Adipocyte (in vitro differentiated cells): ENCODE measurements around the gene PPP6C.

ENCODE experiments used
- DNase-seq: peaks from one replicate; pipeline ENCODE4 v3.0.0-alpha.2; 2015; ENCODE audit warnings: low read depth
- H3K27me3 ChIP-seq: replicated peaks from 2 replicates; pipeline ENCODE4 v1.7.0; 2013; ENCODE audit warnings: mild to moderate bottlenecking, low read length, moderate library complexity; ENCODE audit not compliant: control insufficient read depth, insufficient read depth
- H3K36me3 ChIP-seq: 2 replicates; pipeline ENCODE4 v1.7.0; 2013; ENCODE audit warnings: low read length, mild to moderate bottlenecking, moderate library complexity; ENCODE audit not compliant: control insufficient read depth, insufficient read depth, severe bottlenecking
- H3K4me1 ChIP-seq: 2 replicates; pipeline ENCODE4 v1.7.0; 2013; ENCODE audit warnings: mild to moderate bottlenecking, low read length, moderate library complexity; ENCODE audit not compliant: control insufficient read depth, insufficient read depth
- H3K4me3 ChIP-seq: 2 replicates; pipeline ENCODE4 v1.7.0; 2013; ENCODE audit warnings: mild to moderate bottlenecking, low read length, moderate library complexity
- H3K9ac ChIP-seq: 2 replicates; pipeline ENCODE4 v1.7.0; 2013; ENCODE audit warnings: mild to moderate bottlenecking, low read length, moderate library complexity
- H3K9me3 ChIP-seq: 2 replicates; pipeline ENCODE4 v1.7.0; 2013; ENCODE audit warnings: mild to moderate bottlenecking, low read length, moderate library complexity; ENCODE audit not compliant: control insufficient read depth

PPP6C gene

GRCh38 chr9:125153712-125154367, 35.8 kb downstream of the PPP6C start:
- no peak for DNase-seq
- H3K4me1 ChIP-seq = no peaks in the 10 kb centered on the region
- H3K9me3 ChIP-seq = no peaks in the 10 kb centered on the region
- H3K4me3 ChIP-seq = no peak overlapping the region
- no peak overlapping the region for H3K9ac ChIP-seq
- H3K27me3 ChIP-seq = no peaks in the 10 kb centered on the region
- H3K36me3 ChIP-seq = peaks cover 70% of the 10 kb centered on the region

- Histone ChIP-seq H3K9me3 (no peaks in the 10 kb centered on the region), H3K4me3 (no peak overlapping the region), H3K27me3 (no peaks in the 10 kb centered on the region), H3K4me1 (peaks cover 3% of the 10 kb centered on the region), H3K9ac (no peak overlapping the region), H3K36me3 (peaks cover 62% of the 10 kb centered on the region)
- no peak for DNase-seq
Observed at GRCh38 chr9:125151730-125152129, 37.9 kb downstream of the PPP6C start.

DNA sequence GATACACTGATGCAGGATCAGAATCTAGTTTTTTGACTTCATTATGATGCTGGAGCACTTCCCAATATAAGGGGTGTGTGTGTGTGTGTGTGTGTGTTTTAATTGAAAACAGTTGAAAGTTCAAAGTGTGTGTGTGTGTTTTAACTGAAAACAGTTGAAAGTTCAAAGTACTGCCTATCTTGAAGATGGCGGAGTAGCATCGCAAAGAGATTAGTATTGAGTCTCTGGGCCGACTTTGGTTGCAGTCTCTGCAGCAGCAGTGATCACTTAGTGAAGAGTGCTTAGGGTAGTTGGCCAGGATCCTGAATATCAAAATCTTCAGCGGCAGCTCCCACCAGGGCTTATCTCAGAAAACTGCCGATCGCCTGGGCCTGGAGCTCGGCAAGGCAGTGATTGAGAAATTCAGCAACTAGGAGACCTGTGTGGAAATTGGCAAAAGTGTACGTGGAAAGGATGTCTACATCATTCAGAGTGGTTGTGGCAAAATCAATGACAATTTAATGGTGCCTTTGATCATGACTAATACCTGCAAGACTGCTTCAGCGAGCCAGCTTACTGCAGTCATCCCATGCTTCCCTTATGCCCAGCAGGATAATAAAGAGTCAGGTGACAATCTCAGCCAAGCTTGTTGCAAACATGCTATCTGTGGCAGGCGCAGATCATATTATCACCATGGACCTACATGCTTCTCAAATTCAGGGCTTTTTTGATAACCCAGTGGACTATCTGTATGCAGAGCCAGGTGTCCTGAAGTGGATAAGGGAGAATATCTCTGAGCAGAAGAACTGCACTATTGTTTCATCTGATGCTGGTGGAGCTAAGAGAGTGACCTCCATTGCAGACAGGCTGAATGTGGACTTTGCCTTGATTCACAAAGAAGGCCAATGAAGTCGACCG, 39.0 kb downstream of the PPP6C start:
- H3K9me3 ChIP-seq = no peaks in the 10 kb centered on the region
- no peaks in the 10 kb centered on the region for H3K27me3 ChIP-seq
- peaks cover 13% of the 10 kb centered on the region for H3K4me1 ChIP-seq
- H3K4me3 ChIP-seq = no peak overlapping the region
- peaks cover 62% of the 10 kb centered on the region for H3K36me3 ChIP-seq
- H3K9ac ChIP-seq = no peak overlapping the region
- no peak for DNase-seq

DNA sequence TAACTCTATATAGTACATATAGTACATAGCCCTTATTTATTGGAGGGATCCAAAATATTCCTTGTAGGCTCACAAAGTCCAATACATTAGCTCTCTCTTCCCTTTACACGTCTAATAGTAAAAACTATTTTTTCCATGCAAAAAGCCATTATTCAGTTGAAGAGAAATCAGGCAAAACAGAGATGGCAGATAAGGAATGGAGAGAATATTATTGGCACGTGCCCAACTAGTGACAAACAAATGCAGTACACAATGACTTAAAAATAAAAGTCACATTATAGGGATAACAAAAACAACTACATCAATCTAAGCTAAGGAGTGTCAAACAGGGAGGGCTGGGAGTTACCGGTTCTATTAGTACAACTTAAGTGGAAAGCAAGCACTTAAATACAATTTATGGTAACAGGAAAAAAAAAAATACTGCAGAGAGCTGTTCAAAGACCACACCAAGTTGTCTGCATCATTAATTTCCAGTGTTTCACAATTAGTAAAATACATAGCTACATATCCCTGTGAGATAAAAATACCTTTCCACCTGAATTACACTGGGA, 42.1 kb downstream of the PPP6C start:
- H3K9ac ChIP-seq = no peak overlapping the region
- H3K36me3 ChIP-seq = peaks cover 39% of the 10 kb centered on the region
- no peaks in the 10 kb centered on the region for H3K9me3 ChIP-seq
- no peaks in the 10 kb centered on the region for H3K27me3 ChIP-seq
- H3K4me1 ChIP-seq = peaks cover 16% of the 10 kb centered on the region
- no peak for DNase-seq
- H3K4me3 ChIP-seq = no peak overlapping the region

GRCh38 chr9:125146247-125146646, 43.4 kb downstream of the PPP6C start:
- H3K4me3 ChIP-seq = no peak overlapping the region
- DNase-seq = peak; percentile 93
- no peaks in the 10 kb centered on the region for H3K9me3 ChIP-seq
- H3K9ac ChIP-seq = peak overlapping the region; percentile 4
- peaks cover 28% of the 10 kb centered on the region for H3K36me3 ChIP-seq
- H3K4me1 ChIP-seq = peaks cover 23% of the 10 kb centered on the region
- no peaks in the 10 kb centered on the region for H3K27me3 ChIP-seq

DNA sequence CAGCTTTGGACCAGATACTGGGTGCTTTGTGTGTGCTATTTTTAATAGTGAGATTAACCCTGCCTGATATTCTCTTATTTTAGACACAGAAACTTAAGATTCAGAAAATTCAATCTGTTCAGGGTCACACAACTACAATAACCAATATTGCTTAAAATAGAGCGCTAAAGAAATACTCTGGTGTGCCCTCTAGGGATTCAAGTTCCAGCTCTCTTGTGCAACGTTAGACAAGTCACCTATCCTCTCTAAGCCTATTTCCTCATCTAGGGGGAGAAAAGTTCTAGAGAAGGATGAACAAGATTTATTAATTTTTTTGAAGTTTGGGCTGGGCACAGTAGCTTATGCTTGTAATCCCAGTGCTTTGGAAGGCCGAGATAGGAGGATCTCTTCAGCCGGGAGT, 44.2 kb downstream of the PPP6C start:
- Histone ChIP-seq H3K4me1 (peaks cover 28% of the 10 kb centered on the region), H3K27me3 (no peaks in the 10 kb centered on the region), H3K9ac (no peak overlapping the region), H3K4me3 (no peak overlapping the region), H3K9me3 (no peaks in the 10 kb centered on the region), H3K36me3 (peaks cover 20% of the 10 kb centered on the region)
- peak; percentile 42 for DNase-seq

DNA sequence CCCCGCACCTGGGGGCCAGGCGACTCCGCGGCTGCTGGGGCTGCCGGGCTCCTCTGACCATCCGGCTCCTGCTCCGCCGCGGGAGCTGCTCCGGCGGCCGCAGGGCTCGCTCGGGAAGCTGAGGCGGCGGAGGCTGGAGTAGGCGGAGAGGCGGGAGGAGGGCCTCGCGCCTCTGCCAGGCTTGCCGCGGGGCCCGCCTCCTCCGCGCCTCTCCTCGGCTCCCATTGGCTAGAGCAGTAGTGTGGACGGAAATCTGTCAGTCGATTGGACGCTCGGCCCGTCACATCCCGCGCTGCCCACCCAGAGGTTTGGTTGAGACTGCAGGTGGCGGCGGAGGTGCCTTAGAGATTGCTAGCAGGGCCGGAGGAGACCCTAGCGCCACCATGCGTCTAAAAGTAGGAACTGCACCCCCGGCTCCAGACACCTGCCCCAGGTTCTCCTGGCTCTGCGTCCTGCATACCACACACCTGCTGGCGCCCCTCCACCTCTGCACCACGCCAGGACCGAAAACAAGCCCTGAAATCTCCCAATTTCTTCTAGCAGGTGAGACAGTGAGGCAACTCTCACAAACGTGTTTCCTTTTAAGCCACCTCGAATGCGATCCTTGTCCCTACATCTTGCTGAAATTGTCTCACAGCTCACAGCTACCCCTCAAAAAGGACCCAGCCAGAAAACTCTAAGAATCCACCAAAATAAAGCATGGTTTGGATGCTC, 46.1 kb downstream of the PPP6C start, which contains the start of gene SCAI:
Gene SCAI, minus strand, starts transcription at position 152 of the 714 bp plus-strand sequence. Its CDS starts 91 bp downstream, at position 61.
- Histone ChIP-seq H3K27me3 (no peaks in the 10 kb centered on the region), H3K9me3 (no peaks in the 10 kb centered on the region), H3K36me3 (peaks cover 4% of the 10 kb centered on the region), H3K4me1 (peaks cover 28% of the 10 kb centered on the region), H3K9ac (peak within 1 kb of the TSS; percentile 65), H3K4me3 (peak within 1 kb of the TSS; percentile 87)
- DNase-seq = peak; percentile 99

DNA sequence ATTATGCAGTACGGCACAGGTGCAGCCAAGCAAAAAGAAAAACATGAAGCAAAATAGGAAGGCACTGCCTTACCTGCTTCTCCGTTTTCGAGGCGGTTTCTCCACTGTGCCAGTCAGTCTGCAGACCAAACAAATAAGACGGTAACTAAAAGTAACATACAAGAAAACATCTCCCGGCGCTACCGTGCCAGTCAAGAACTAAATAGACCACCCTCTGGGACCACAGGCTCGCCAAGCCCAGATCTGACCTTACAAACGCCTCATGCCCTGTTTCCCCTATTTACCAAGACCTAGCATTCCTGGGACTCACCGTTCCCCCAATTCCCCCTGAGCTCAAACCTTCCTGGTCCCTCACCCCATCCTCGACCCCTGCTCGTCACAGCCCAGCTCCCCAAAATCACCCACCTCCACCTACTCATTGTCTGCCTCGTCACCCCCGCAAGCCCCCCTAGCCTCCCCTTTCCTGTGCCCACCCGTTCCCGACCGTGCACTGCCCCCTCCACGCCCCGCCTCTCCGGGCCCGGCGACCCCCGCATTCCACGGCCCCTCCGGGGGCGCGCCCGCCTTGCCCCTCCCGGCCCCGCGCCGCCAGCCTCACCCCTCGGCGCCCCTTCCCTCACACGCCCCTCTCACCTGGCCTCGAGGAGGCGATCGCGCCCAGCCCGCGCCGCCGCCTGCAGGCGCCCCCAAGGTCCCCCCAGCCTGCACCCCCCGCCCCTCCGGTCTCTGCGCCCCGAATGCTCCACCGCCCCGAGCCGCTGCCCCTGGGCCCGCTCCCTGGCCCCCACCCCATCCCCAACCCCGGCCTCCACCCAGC, 46.8 kb downstream of the PPP6C start:
- H3K27me3 ChIP-seq = no peaks in the 10 kb centered on the region
- peak overlapping the region; percentile 87 for H3K4me3 ChIP-seq
- DNase-seq = peak; percentile 5
- peak overlapping the region; percentile 65 for H3K9ac ChIP-seq
- H3K9me3 ChIP-seq = no peaks in the 10 kb centered on the region
- peaks cover 28% of the 10 kb centered on the region for H3K4me1 ChIP-seq
- no peaks in the 10 kb centered on the region for H3K36me3 ChIP-seq

DNA sequence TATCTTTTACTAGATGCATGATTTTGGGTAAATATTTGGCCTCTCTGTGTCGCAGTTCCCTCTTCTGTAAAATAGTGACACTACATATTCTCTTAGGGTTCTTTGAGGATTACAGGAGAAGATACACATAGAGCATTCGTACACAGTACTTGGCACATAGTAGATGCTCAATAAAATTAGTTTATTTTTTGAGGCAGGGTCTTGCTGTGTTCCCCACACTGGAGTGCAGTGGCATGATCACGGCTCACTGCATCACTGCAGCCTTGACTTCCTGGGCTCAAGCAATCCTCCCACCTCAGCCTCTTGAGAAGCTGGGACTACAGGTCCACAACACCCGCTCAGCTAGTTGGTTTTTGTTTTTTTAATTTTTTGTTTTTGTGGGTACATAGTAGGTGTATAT, 47.9 kb downstream of the PPP6C start:
- Histone ChIP-seq H3K4me1 (peaks cover 31% of the 10 kb centered on the region), H3K36me3 (no peaks in the 10 kb centered on the region), H3K9ac (no peak overlapping the region), H3K27me3 (no peaks in the 10 kb centered on the region), H3K4me3 (no peak overlapping the region), H3K9me3 (no peaks in the 10 kb centered on the region)
- DNase-seq = no peak

DNA sequence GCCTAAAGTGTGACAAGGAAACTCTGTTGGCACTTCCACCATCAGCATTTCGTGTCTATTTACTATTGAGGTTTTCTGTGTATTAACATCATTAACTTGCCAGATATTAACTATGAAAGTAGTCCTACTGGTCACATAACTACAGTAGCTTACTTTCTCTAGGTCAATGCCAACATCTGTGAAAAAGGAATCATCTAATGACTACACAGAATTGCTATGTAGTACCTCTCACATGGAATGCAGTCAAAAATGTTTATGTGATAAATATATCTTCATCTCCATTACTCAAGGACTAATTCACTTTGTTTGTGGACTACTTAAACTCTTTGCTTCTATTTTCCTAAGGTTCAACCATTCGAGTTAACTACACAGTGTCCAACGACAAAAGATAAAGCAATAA, 48.4 kb downstream of the PPP6C start:
- no peaks in the 10 kb centered on the region for H3K9me3 ChIP-seq
- H3K9ac ChIP-seq = no peak overlapping the region
- DNase-seq = peak; percentile 17
- peaks cover 26% of the 10 kb centered on the region for H3K4me1 ChIP-seq
- H3K27me3 ChIP-seq = no peaks in the 10 kb centered on the region
- H3K4me3 ChIP-seq = no peak overlapping the region
- H3K36me3 ChIP-seq = no peaks in the 10 kb centered on the region
